A549 (cell line): ENCODE data around the gene FKBP6. TPM values are rescaled to one million over a fixed set of nuclear protein-coding genes. Genes with fewer than 3 reads are reported as not detected.
"Not testable (repeated sequence)": the region's sequence is repeated elsewhere in the genome, so short reads cannot be mapped to it uniquely, and the experiment has no call there.

Experiments
- ATAC-seq, 2 experiments: fragments of 200-7000 bp in 1 of 2; fragments of >200 bp in 1 of 2; cut with Nextera tagmentation in 1 of 2; cut with Tn5 transposase in 1 of 2; 3 replicates each; pipeline versions ENCODE4 v1.8.0 to v1.9.1; 2018 to 2020; ENCODE audit warnings: mild to moderate bottlenecking in 1 of 2, moderate library complexity in 1 of 2
- CTCF ChIA-PET: fragments of 300-600 bp; sonication (Branson Sonifier 250); formaldehyde crosslinking; extraction: SDS; loops from one replicate; lab custom pipeline; 2021; ENCODE audit warnings: antibody characterized with exemption, inconsistent platforms; lab: Yijun Ruan, JAX
- POLR2A ChIA-PET: fragments of 350-600 bp; formaldehyde crosslinking; extraction: SDS; loops from one replicate; lab custom pipeline; 2021; ENCODE audit warnings: antibody characterized with exemption, inconsistent platforms; lab: Yijun Ruan, JAX
- DNase-seq, 2 experiments: peaks; one replicate each; pipeline versions ENCODE4 v3.0.0 to v3.0.0-alpha.2; 2011 to 2016; ENCODE audit warnings: low read depth in 1 of 2, low spot score in 1 of 2
- FAIRE-seq: peaks from 2 replicates; lab custom pipeline; 2011; peaks lifted over from hg19 to GRCh38; lab: Jason Lieb, UNC
- H3K27ac ChIP-seq, 2 experiments: fragments of >200 bp; sonication (Bioruptor Twin); formaldehyde crosslinking; 3 replicates each; pipeline ENCODE4 v1.5.1; 2016 to 2017
- H3K4me1 ChIP-seq: fragments of >200 bp; sonication (Bioruptor Twin); formaldehyde crosslinking; 3 replicates; pipeline ENCODE4 v1.6.1; 2016
- H3K4me2 ChIP-seq: fragments of >200 bp; sonication (Bioruptor Twin); formaldehyde crosslinking; 3 replicates; pipeline ENCODE4 v1.6.1; 2016
- H3K4me3 ChIP-seq: fragments of >200 bp; sonication (Bioruptor Twin); formaldehyde crosslinking; 3 replicates; pipeline ENCODE4 v1.5.1; 2016
- H3K9me3 ChIP-seq: fragments of >200 bp; sonication (Bioruptor Twin); formaldehyde crosslinking; 3 replicates; pipeline ENCODE4 v1.6.1; 2016
- ATOH8 ChIP-seq: fragments of 250-450 bp; sonication (Bioruptor Pico); IDR thresholded peaks from 2 replicates; pipeline ENCODE4 v1.5.0; 2020; ENCODE audit warnings: low read depth, mild to moderate bottlenecking, moderate library complexity
- BHLHE40 ChIP-seq: IDR thresholded peaks from 2 replicates; pipeline ENCODE4 v1.6.1; 2012; ENCODE audit warnings: low read depth, low read length, inconsistent platforms
- CBX2 ChIP-seq: fragments of 200-600 bp; sonication (generic); IDR thresholded peaks from 2 replicates; pipeline ENCODE4 v1.6.1; 2016; ENCODE audit warnings: low read depth, mild to moderate bottlenecking, borderline replicate concordance
- CEBPB ChIP-seq, 2 experiments: fragments of >200 bp in 1 of 2; sonication (Bioruptor Twin) in 1 of 2; formaldehyde crosslinking in 1 of 2; IDR thresholded peaks; 2 replicates each; pipeline ENCODE4 v1.6.1; 2012 to 2016
- EHF ChIP-seq: fragments of 250-450 bp; sonication (Bioruptor Pico); IDR thresholded peaks from 2 replicates; pipeline ENCODE4 v1.5.0; 2020; ENCODE audit warnings: mild to moderate bottlenecking
- ESRRA ChIP-seq: fragments of 150-350 bp; IDR thresholded peaks from 2 replicates; pipeline ENCODE4 v1.6.1; 2014; ENCODE audit warnings: mild to moderate bottlenecking, low read length, borderline replicate concordance
- FOSB ChIP-seq: fragments of 250-450 bp; sonication (Bioruptor Pico); IDR thresholded peaks from 2 replicates; pipeline ENCODE4 v1.5.0; 2020; ENCODE audit warnings: mild to moderate bottlenecking, moderate library complexity
- FOSL2 ChIP-seq, 2 experiments: fragments of 450-650 bp in 1 of 2; fragments of >200 bp in 1 of 2; sonication (Bioruptor Twin) in 1 of 2; formaldehyde crosslinking; IDR thresholded peaks; 2 replicates each; pipeline versions ENCODE4 v1.5.0 to v1.6.1; 2016 to 2020; ENCODE audit warnings: mild to moderate bottlenecking in 1 of 2, moderate library complexity in 1 of 2
- HEYL ChIP-seq: fragments of 250-450 bp; sonication (Bioruptor Pico); IDR thresholded peaks from 2 replicates; pipeline ENCODE4 v1.8.0; 2021; ENCODE audit warnings: mild to moderate bottlenecking, moderate library complexity
- HOXA7 ChIP-seq: fragments of 250-450 bp; sonication (Bioruptor Pico); IDR thresholded peaks from 2 replicates; pipeline ENCODE4 v1.5.0; 2020; ENCODE audit warnings: mild to moderate bottlenecking, moderate library complexity
- HOXB5 ChIP-seq: fragments of 250-450 bp; sonication (Bioruptor Pico); IDR thresholded peaks from 2 replicates; pipeline ENCODE4 v1.5.0; 2020; ENCODE audit warnings: mild to moderate bottlenecking, moderate library complexity
- JUN ChIP-seq, 2 experiments: fragments of >200 bp; sonication (Bioruptor Twin); formaldehyde crosslinking; IDR thresholded peaks; 2 replicates in 1 of 2; 3 replicates in 1 of 2; pipeline ENCODE4 v1.6.1; 2016 to 2017
- KDM1A ChIP-seq: fragments of 200-600 bp; sonication (generic); IDR thresholded peaks from 2 replicates; pipeline ENCODE4 v1.6.1; 2016; ENCODE audit warnings: low read depth, mild to moderate bottlenecking
- KDM5A ChIP-seq: fragments of 200-600 bp; sonication (generic); IDR thresholded peaks from 2 replicates; pipeline ENCODE4 v1.6.1; 2016; ENCODE audit warnings: antibody characterized with exemption, mild to moderate bottlenecking
- MAX ChIP-seq: IDR thresholded peaks from 2 replicates; pipeline ENCODE4 v1.6.1; 2012
- MAZ ChIP-seq: fragments of 150-350 bp; IDR thresholded peaks from 2 replicates; pipeline ENCODE4 v1.6.1; 2014; ENCODE audit warnings: antibody characterized with exemption, low read depth, low read length, borderline replicate concordance
- NFE2L2 ChIP-seq: fragments of 150-350 bp; conservative IDR thresholded peaks from 2 replicates; pipeline ENCODE4 v1.6.1; 2014; ENCODE audit warnings: low read length
- NPAS2 ChIP-seq: fragments of 250-450 bp; sonication (Bioruptor Pico); IDR thresholded peaks from 2 replicates; pipeline ENCODE4 v1.8.0; 2022; ENCODE audit warnings: mild to moderate bottlenecking, moderate library complexity, borderline replicate concordance
- POLR2AphosphoS2 ChIP-seq: conservative IDR thresholded peaks from 2 replicates; pipeline ENCODE4 v1.6.1; 2012; ENCODE audit warnings: low read length, improper control_type of control experiment, inconsistent platforms
- RCOR1 ChIP-seq: fragments of 150-350 bp; IDR thresholded peaks from 2 replicates; pipeline ENCODE4 v1.6.1; 2014; ENCODE audit warnings: antibody characterized with exemption, low read length, low read depth
- RFX5 ChIP-seq: fragments of 450-650 bp; IDR thresholded peaks from 2 replicates; pipeline ENCODE4 v1.7.1; 2014; ENCODE audit warnings: antibody characterized with exemption, mild to moderate bottlenecking, moderate library complexity
- RNF2 ChIP-seq: fragments of 200-600 bp; sonication (generic); IDR thresholded peaks from 2 replicates; pipeline ENCODE4 v1.6.1; 2016; ENCODE audit warnings: low read depth, mild to moderate bottlenecking, antibody characterized with exemption, moderate library complexity, borderline replicate concordance
- TFCP2L1 ChIP-seq: fragments of 250-450 bp; sonication (Bioruptor Pico); IDR thresholded peaks from 2 replicates; pipeline ENCODE4 v1.5.0; 2021; ENCODE audit warnings: mild to moderate bottlenecking
- TP53 ChIP-seq: fragments of 250-450 bp; sonication (Bioruptor Pico); IDR thresholded peaks from 2 replicates; pipeline ENCODE4 v1.5.0; 2021; ENCODE audit warnings: mild to moderate bottlenecking, moderate library complexity
- USF2 ChIP-seq: fragments of 450-650 bp; IDR thresholded peaks from 2 replicates; pipeline ENCODE4 v1.6.1; 2014; ENCODE audit warnings: antibody characterized with exemption
- ZNF302 ChIP-seq: fragments of 250-450 bp; sonication (Bioruptor Pico); IDR thresholded peaks from 2 replicates; pipeline ENCODE4 v1.9.0; 2021; ENCODE audit warnings: inconsistent platforms, mild to moderate bottlenecking, moderate library complexity
- WGBS: methylation state at CpG from one replicate; pipeline ENCODE4 v1.1.6; 2017; ENCODE audit errors: missing lambda C conversion rate; 5-methylcytosine and 5-hydroxymethylcytosine counted together
- polyA plus RNA-seq, 4 experiments: library from polyadenylated mRNA; depleted of rRNA in 3 of 4; stranded (reverse); fragments of >200 nt; fragmentation: RNase III in 1 of 4; extraction: RNeasy Plus Mini Kit Qiagen cat#74134 plus additional on column Dnase treatment in 1 of 4; gene quantifications; 2 replicates in 3 of 4; 3 replicates in 1 of 4; pipeline ENCODE4 v1.2.3, GENCODE V29; 2011 to 2017

Gene FKBP6
- polyA plus RNA-seq, 2 of the 4 experiments (the other 2 are of a cell fraction), result 0.04 TPM; not detected in 1

GRCh38 chr7:73308665-73309214, 19.2 kb upstream of the FKBP6 start, which contains the start of gene NSUN5 (continued):
- TF ChIP-seq EHF (CRISPR knock-in tag) (no peak), CBX2 (no peak), KDM1A (no peak), RNF2 (no peak), RCOR1 (no peak), ESRRA (peak; percentile 46; the same call in 1 of the 2 replicates), FOSB (CRISPR knock-in tag) (no peak), TFCP2L1 (CRISPR knock-in tag) (no peak), RFX5 (no peak), HEYL (no peak), USF2 (no peak)

GRCh38 chr7:73311421-73311820, 16.5 kb upstream of the FKBP6 start:
- H3K4me3 ChIP-seq, POLR2A ChIA-PET, FAIRE-seq, H3K9me3 ChIP-seq, DNase-seq, H3K27ac ChIP-seq, H3K4me2 ChIP-seq: not testable (repeated sequence)
- CTCF ChIA-PET, result interaction anchor here (1.2 to 1.3 kb wide), 2 partner anchors 9 to 13 kb away, joined by 4 to 5 read pairs; no protein-coding TSS in a partner anchor
- WGBS, result 77% methylated on average over 7 of the region's 7 CpGs
- ATAC-seq, result peak in 1 of 2 experiments; percentile 12; a peak in 1 of 6 replicates
- H3K4me1 ChIP-seq, result peaks cover 11% of the 10 kb centered on the region; the same call in 2 of the 3 replicates

- ChIA-PET CTCF (interaction anchor here (0.9 to 1.2 kb wide), 2 partner anchors 9 to 11 kb away, joined by 4 to 5 read pairs; no protein-coding TSS in a partner anchor), POLR2A (no interaction called here)
- H3K4me1 ChIP-seq, result peaks cover 6% of the 10 kb centered on the region; the same call in 1 of the 3 replicates
- TF ChIP-seq NFE2L2, result no peak
- TF ChIP-seq JUN (IDR thresholded peaks at IDR 0.05), result no peak
- no peak for TF ChIP-seq MAZ
- TF ChIP-seq RFX5, result no peak
- TF ChIP-seq ZNF302, result no peak
- TF ChIP-seq FOSL2 (IDR thresholded peaks at IDR 0.05), result no peak
- no peak for TF ChIP-seq FOSL2 (CRISPR knock-in tag; IDR thresholded peaks at IDR 0.05)
- TF ChIP-seq ESRRA, result no peak
- TF ChIP-seq BHLHE40, result no peak
- no peak for TF ChIP-seq HOXB5 (CRISPR knock-in tag)
- TF ChIP-seq POLR2AphosphoS2, result no peak
- TF ChIP-seq FOSB (CRISPR knock-in tag), result no peak
- ATAC-seq (no peak), FAIRE-seq (no peak), DNase-seq (no peak)
- no peak overlapping the region for H3K27ac ChIP-seq
- no peak overlapping the region for H3K4me2 ChIP-seq
- H3K9me3 ChIP-seq, result no peaks in the 10 kb centered on the region
- H3K4me3 ChIP-seq, result no peak overlapping the region
- 82% methylated on average over 25 of the region's 48 CpGs for WGBS
Measured at GRCh38 chr7:73312831-73313520, 15.0 kb upstream of the FKBP6 start.

GRCh38 chr7:73313521-73313906, 14.4 kb upstream of the FKBP6 start:
- ChIA-PET POLR2A (no interaction called here), CTCF (interaction anchor here (0.9 to 1.2 kb wide), 2 partner anchors 9 to 11 kb away, joined by 4 to 5 read pairs; no protein-coding TSS in a partner anchor)
- Histone ChIP-seq H3K4me2 (no peak overlapping the region), H3K4me3 (no peak overlapping the region), H3K9me3 (no peaks in the 10 kb centered on the region), H3K27ac (no peak overlapping the region), H3K4me1 (peaks cover 6% of the 10 kb centered on the region; the same call in 1 of the 3 replicates)
- FAIRE-seq, result no peak
- no peak for TF ChIP-seq ATOH8
- TF ChIP-seq NFE2L2, result no peak
- no peak for TF ChIP-seq HOXA7 (CRISPR knock-in tag)
- TF ChIP-seq KDM5A, result no peak
- TF ChIP-seq CEBPB (IDR thresholded peaks at IDR 0.05), result no peak
- TF ChIP-seq MAX, result no peak
- TF ChIP-seq TP53 (CRISPR knock-in tag), result no peak
- TF ChIP-seq NPAS2, result no peak
- no peak for DNase-seq
- 54% methylated on average over 4 of the region's 4 CpGs for WGBS
- no peak for ATAC-seq
